Stimulated activated CD8-positive, alpha-beta memory T cell treated with anti-CD3 and anti-CD28 coated beads, Interleukin-4, amount 100 ng/mL, for 1 hour (primary cell): ENCODE data around the gene INPP5K.
A peak's percentile ranks its signal among the peaks of the same experiment; 100 is the strongest.
"Not testable (repeated sequence)": the region's sequence is repeated elsewhere in the genome, so short reads cannot be mapped to it uniquely, and the experiment has no call there.

Source experiments
- DNase-seq, 2 donors: peaks; one replicate each; pipeline ENCODE4 v3.0.0-alpha.2; 2020; ENCODE audit warnings: low read depth in 2 of 2, low spot score in 1 of 2

Gene INPP5K

DNA sequence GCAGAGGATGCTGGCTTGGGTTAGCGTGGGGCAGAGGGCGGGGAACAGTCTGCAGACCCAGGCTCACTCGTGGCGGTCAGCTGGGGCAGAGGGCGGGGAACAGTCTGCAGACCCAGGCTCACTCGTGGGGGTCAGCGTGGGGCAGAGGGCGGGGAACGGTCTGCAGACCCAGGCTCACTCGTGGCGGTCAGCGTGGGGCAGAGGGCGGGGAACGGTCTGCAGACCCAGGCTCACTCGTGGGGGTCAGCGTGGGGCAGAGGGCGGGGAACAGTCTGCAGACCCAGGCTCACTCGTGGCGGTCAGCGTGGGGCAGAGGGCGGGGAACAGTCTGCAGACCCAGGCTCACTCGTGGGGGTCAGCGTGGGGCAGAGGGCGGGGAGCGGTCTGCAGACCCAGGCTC, 7.7 kb downstream of the INPP5K start:
- DNase-seq: not testable (repeated sequence)

DNA sequence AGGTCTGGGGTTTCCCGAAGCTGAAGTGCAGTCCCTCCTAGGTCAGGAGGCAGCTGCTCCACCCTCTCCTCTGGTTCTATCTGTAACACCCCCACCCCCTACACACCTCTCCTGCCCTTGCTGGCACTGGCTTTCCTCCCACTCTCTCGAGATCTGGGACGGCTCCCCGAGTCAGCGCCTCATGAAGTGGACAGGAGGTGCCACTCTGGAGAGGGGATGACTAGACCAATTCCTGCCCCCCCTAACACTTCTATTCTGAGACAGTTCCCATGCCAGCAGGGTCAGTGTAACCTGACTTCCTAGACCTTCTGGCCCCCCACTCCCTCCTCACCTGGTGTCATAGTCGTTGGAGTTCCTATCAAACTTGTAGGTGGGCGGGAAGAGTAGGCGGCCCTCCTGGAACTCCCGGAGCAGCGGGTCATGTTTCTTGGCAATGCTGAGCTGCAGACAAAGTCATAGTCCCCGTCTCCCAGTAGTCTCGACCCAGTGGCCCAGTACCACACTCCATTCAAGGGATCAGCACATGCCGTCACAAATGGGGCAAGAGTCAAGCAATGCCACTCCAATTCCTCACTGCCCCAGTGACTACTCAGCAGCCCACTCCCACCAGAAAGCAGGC, 9.7 kb downstream of the INPP5K start:
- DNase-seq: no peak

DNA sequence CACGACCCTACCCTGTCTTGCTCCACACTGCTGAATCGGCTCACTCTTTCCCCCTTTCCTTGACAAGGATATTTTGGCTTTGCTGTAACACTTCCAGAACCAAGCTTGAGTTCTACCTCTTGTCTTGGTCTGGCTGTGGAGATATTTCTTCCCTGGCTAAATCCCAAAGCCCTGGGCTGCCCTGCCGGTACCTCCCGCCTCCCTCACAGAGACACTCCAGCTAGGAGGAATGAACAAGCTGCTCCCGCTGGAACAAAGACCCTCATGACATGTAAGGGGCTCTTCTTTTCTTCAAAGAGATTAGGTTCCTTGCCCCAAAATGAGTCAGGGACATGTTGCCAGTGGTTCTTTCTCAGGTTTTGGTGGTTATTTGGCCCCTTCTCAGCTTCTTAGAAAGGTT, 10.8 kb downstream of the INPP5K start:
- DNase-seq: no peak

DNA sequence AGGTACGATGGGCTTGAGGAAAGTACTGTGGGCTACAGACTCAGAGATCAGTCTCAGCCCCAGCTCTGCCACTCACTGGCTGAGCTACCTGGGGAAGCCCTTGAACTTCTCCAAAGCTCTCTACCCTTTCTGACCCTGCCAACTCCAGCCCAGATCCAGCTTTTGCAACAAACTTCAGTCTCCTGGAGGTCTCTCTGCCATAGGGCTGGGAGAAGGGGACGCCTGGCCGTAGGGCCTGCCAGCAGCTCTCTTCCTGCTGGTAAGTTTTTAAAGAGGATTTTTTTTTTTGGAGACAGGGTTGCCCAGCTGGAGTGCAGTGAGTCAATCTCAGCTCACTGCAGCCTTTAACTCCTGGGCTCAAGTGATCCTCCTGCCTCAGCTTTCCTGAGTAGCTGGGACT, 11.5 kb downstream of the INPP5K start:
- no peak for DNase-seq

DNA sequence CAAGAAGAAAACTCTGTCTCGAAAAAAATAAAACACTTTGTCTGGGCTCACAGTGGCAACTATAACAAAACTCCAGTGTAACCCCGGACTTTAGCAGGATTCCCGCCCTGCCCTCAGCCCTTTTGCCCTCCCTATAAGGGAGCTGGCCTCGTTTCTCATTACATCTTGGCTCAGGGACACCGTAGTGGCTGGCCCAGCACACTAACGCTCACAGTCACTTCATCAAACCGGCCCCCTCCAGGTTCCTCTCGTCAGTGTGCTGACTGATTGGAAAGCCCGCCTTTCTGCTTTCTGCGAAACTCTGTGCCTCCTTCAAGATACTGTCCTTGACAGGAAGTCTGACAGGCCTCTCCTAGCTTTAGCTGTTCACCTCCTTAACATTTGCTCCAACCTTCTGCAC, 12.7 kb downstream of the INPP5K start:
- no peak for DNase-seq

DNA sequence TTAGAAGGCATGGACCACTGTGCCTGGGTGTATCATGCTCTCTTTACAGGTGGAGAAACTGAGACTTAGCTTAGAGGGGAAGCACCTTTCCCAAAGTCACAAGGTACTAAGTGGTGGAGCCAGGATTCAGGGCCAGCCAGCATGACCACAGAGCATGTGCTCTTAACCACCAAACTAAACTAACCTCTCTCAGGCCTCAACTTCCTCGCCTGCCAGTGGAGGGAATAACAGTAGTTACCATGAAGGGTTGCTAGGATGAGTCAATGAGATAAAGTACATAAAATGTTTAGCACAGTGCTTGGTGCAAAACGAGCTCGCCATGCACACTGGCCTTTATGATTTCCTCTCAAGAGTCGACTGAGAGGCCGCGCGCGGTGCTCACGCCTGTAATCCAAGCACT, 17.5 kb downstream of the INPP5K start:
- no peak for DNase-seq

- DNase-seq: no peak
Observed at GRCh38 chr17:1498233-1498632, 18.2 kb downstream of the INPP5K start.

DNA sequence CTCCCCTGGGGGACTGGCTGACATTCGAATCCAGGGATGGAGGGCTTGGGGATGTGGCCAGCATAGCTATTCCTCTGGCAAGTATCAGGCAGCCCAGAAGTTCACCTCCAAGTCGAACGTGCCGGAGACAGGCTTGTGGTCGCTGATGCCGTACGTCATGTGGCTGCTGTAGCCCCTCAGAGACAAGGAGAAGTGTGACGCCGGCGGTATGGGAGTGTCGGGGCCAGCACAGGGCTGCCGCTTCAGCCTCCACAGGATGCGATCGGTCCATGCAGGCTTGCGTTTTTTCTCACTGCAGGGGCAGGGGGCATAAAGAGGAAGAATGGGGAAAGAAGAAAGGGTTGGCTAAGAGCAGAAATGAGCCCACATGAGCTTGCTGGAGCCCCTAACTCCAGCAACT, 18.6 kb downstream of the INPP5K start:
- no peak for DNase-seq

GRCh38 chr17:1496869-1497268, 19.5 kb downstream of the INPP5K start:
- no peak for DNase-seq

- DNase-seq: no peak
Observed at GRCh38 chr17:1495265-1495989, 21.0 kb downstream of the INPP5K start.

DNA sequence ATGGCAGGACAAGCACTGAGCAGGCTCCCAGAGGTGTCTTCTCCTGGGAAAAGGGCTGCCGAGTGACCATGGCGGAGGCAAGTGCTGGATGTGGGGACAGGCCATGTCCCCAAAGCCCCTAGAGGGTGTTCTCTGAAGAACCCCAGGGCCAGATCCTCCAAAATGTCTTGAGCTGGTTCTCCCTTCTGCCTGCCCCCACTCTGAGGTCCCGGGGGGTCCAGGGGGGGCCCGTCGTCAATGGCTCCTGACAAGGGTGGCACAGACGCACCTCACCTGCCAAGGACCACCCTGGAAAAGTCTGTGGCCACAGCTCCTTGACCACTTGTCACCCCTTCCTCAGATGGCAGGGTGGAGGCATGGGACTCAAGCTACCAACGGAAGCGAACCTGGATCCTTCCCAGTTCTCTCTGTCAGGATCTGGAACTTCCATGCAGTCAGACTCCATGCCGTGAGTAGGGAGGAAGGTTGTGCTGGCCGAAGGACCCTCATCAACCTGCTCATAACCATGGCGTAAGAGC, 21.6 kb downstream of the INPP5K start:
- no peak for DNase-seq

- no peak for DNase-seq
Observed at GRCh38 chr17:1494203-1494602, 22.2 kb downstream of the INPP5K start.

DNA sequence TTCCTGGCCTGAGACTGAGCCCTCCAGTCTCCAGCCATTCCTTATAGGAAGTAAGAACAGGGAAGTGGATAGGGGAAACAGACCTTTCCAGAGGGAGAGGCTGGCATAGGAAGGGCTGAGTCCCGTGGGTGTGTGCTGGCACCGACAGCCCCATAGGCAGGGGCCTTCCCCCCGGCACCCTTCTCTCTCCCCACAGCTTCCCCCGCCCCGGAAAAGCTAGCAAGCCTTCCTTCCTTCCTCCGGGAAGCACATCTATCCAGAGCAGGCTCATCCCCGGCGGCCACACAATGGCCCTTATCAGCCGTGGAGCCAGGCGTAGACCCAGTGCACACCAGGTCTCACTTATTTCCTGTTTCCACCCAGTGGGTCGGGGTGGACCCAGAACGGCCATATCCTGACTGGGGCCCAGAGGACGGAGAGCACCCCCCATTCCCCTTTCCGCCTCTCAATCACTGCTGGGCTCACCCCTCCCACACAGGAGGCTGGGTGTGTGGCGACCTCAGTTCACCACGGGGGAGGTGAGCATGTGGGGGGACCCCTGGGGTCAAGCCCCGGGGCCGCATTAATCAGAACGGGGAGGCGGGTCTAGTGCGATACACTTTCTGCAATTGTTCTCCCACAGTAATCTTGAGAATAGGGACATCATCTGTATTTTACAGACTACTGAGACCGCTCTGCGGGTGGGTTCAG, 23.0 kb downstream of the INPP5K start:
- DNase-seq: no peak

DNA sequence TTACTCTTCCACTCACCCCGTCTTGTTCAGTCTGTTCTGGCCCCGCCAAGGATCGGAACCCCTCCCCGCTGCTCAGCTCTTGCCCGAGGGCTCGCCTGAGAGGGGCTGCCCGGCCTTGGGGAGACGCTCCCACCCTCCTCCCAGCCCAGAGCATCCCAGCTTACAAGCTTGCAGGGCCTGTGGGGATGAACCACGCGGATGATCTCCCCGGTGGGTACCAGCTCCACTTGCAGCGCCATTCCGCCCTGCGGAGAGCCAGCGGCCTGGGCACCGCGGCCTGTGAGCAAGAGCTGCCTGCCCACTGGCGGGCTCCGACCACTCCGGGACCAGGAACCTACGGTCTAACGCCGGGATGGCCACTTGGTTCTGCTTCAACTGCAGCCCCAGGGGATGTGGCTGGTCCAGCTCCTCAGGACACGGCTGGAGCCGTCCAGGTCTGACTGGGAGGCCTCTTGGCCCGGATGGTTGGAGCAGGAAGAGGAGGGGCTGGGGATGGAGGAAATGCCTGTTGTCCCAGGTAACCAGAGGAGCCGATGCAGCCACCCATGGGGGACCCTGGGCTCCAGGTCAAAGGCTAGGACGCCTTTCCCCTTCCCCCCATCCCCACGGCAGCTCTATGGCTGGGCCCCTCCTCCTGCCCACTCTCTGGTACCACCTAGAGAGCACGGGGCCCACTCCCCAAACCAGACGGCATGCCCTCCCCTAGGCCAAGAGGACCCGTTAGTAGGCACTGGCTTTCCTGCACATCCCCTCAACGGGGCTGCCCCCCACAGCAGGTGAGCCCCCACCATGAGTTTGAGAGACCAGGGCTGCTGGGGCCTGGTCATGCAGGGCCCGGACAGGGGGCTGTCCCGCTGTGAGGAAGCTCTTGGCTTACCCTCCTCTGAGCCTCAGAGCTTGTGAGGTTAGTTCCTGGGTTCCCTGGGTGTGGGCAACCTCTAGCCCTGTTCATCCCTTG, 23.9 kb downstream of the INPP5K start, which contains the start of gene MYO1C:
Gene MYO1C (minus strand): TSS at position 438 of the 958 bp plus-strand sequence. CDS start 199 bp downstream, at position 239.
- DNase-seq: no peak

DNA sequence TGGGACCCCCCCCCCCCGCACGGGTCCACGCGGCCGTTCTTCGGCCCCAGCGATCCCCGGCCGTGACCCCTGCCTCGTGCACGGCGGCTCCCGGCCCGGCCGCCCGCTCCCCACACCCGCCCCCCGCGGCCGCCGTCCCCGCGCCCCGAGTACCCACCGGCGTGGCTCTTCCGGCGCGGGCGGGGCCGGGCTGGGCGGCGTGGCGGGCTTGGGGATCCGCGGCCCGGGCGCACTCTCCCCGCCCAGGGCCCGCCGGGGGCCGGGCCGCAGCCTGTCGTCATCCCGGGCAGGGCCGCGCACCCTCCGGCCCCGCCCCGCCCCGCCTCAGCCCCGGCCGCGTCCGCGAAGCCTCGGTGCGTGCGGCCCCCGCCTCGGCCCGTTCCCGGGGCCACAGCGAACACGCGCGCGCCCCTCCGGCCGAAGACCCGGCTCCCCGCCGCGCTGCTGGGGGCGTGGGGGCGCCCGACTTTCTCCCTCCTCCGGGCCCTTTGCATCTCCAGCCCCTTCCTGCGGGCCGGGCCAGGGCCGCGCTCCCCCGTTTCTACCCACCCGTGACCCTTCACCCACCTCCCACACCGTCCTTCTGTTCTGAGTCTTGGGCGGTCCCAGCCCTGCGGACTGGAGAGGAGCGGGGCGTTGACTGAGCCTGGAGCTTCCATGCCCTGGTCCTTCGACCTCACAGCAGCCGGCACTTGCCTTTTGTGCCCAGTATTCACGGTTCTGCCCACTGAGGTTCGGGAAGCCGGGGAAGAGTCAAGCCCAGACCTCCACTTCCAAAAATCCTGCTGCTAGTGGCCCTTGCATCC, 24.8 kb downstream of the INPP5K start:
- DNase-seq: no peak

GRCh38 chr17:1490643-1491442, 25.6 kb downstream of the INPP5K start:
- peak; percentile 31 to 33 for DNase-seq

GRCh38 chr17:1488826-1489270, 27.6 kb downstream of the INPP5K start:
- DNase-seq: no peak

DNA sequence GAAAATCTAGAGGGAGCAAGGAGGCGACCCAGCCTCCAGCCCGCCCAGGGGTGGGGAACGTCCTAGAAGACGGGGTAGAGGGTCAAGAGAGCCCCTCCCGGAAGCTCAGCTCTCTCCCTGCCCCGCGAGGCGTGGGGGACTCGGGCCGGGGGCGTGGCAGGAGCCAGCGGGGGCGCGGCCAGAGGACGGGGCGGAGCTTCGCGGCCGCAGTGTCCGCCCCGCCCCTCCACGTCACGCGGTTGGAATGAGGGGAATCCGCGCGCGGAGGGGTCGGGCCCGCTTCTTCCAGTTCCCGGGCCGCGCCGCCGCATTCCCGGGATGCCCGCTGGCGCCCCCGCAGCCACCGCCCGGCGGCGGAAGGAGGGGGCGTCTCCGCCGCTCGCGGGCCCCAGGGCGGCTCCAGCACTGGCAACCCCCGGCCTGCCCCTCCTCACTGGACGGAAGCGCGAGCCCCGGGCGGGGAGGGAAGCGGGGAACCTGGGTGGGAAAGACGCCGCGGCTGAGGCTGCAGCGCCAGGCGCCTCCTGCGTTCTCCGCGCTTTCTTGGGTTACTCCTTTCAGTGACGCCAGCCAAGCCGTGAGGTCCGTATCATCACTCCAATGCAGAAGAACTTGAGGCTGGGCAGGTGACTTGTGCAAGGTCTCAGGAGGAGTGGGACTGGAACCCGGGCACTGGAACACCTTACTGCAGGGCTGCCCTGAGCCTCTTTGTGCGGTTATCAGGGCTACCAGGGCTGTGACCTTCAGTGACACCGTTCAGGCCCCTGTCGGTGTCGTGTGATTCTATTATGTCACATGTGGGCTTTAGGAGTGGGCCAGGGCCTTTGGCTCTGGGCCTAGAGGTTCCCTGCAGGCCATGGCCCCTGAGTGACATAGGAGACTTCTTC, 28.2 kb downstream of the INPP5K start:
- peak in 1 of 2 donors; percentile 58 for DNase-seq
